GM12892 (cell line): ENCODE data around the gene FLT1.

Experiments
- POLR2A ChIP-seq: IDR thresholded peaks from 2 replicates; pipeline ENCODE4 v1.6.1; 2011; ENCODE audit warnings: low read depth, low read length, control low read depth
- TAF1 ChIP-seq: IDR thresholded peaks from 2 replicates; pipeline ENCODE4 v1.6.1; 2011; ENCODE audit warnings: low read depth, mild to moderate bottlenecking, control low read depth, low read length, borderline replicate concordance

DNA sequence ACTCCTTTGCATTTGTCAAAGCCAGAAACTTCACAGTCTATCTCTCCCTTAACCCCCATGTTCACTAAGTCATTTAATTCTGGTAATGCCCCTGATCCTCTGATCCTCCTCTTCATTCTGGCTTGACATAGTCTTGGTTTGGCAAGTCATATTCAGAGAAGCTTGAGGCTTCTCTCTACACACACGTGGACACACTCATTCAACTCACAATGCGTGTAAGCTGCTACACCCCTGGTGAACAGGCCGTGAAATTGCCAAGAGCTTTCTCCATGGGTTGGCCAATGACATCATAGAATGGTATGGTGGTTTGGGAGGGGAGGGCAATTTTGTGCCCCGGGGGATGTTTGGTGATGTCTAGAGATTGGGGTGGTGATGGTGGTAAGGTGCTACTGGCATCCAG is 47.9 kb upstream of the FLT1 start:
- TF ChIP-seq POLR2A, result no peak
- no peak for TF ChIP-seq TAF1
